PFSK-1 (cell line): ENCODE data around the gene SKAP2.

Experiments used
- FOXP2 ChIP-seq: optimal IDR thresholded peaks from 2 replicates; pipeline ENCODE3; 2011; ENCODE audit warnings: borderline replicate concordance, control low read depth, inconsistent platforms; ENCODE audit not compliant: insufficient read depth; ENCODE audit errors: extremely low read length, extremely low read depth
- POLR2AphosphoS5 ChIP-seq: IDR thresholded peaks from 2 replicates; pipeline ENCODE4 v1.6.1; 2012; ENCODE audit warnings: low read depth, mild to moderate bottlenecking, control low read depth, low read length, moderate library complexity
- REST ChIP-seq, 2 experiments: IDR thresholded peaks; 2 replicates each; pipeline versions ENCODE4 v1.6.1 to v1.8.0; 2011 to 2012; ENCODE audit warnings: low read depth in 2 of 2, low read length in 2 of 2, control low read depth in 1 of 2, inconsistent platforms in 1 of 2, mild to moderate bottlenecking in 1 of 2, moderate library complexity in 1 of 2; ENCODE audit not compliant: insufficient read depth in 1 of 2
- SIN3A ChIP-seq: IDR thresholded peaks from 2 replicates; pipeline ENCODE4 v1.6.1; 2012; ENCODE audit warnings: mild to moderate bottlenecking, low read length, moderate library complexity, borderline replicate concordance; ENCODE audit not compliant: insufficient read depth
- TAF1 ChIP-seq: IDR thresholded peaks from 2 replicates; pipeline ENCODE4 v1.6.1; 2012; ENCODE audit warnings: low read length, control low read depth, borderline replicate concordance; ENCODE audit not compliant: insufficient read depth

The SKAP2 gene

GRCh38 chr7:26862834-26863233, 1.6 kb downstream of the SKAP2 start:
- no peak for TF ChIP-seq TAF1
- no peak for TF ChIP-seq POLR2AphosphoS5
- no peak for TF ChIP-seq SIN3A
- no peak for TF ChIP-seq REST (IDR thresholded peaks at IDR 0.05; ENCODE audit: insufficient read depth in 1 of 2, low read depth in 2 of 2, low read length in 2 of 2)
- no peak for TF ChIP-seq FOXP2

- no peak for TF ChIP-seq FOXP2
- no peak for TF ChIP-seq REST (IDR thresholded peaks at IDR 0.05; ENCODE audit: insufficient read depth in 1 of 2, low read depth in 2 of 2, low read length in 2 of 2)
- TF ChIP-seq SIN3A: no peak
- no peak for TF ChIP-seq POLR2AphosphoS5
These were observed 3.3 kb downstream of the SKAP2 start for GRCh38 chr7:26861050-26861449.

- TF ChIP-seq POLR2AphosphoS5 (no peak), REST (IDR thresholded peaks at IDR 0.05; ENCODE audit: insufficient read depth in 1 of 2, low read depth in 2 of 2, low read length in 2 of 2) (no peak), TAF1 (no peak), FOXP2 (no peak), SIN3A (no peak)
These were observed 4.0 kb downstream of the SKAP2 start for GRCh38 chr7:26860361-26860760.

GRCh38 chr7:26859720-26860119, 4.7 kb downstream of the SKAP2 start:
- TF ChIP-seq POLR2AphosphoS5 (no peak), REST (IDR thresholded peaks at IDR 0.05; ENCODE audit: insufficient read depth in 1 of 2, low read depth in 2 of 2, low read length in 2 of 2) (no peak), SIN3A (no peak), TAF1 (no peak), FOXP2 (no peak)

GRCh38 chr7:26858735-26859134, 5.7 kb downstream of the SKAP2 start:
- TF ChIP-seq FOXP2 (no peak), REST (IDR thresholded peaks at IDR 0.05; ENCODE audit: insufficient read depth in 1 of 2, low read depth in 2 of 2, low read length in 2 of 2) (no peak), POLR2AphosphoS5 (no peak), TAF1 (no peak), SIN3A (no peak)
